HCT116 (cell line): ENCODE data around the gene CDCA4. TPM values are rescaled to one million over a fixed set of nuclear protein-coding genes. Genes with fewer than 3 reads are reported as not detected.

Experiments used
- ATAC-seq: fragments of 200-7000 bp; cut with Tn5 transposase; 2 replicates; pipeline ENCODE4 v1.9.1; 2020; ENCODE audit warnings: mild to moderate bottlenecking, moderate library complexity
- BruUV-seq: library from RNA; stranded (reverse); fragments of 400-500 nt; replicated peaks from 2 replicates; lab custom pipeline; 2021; lab: Mats Ljungman, UMichigan
- CTCF ChIA-PET: fragments of 300-600 bp; sonication (Branson Sonifier 250); formaldehyde crosslinking; loops from one replicate; lab custom pipeline; 2021; ENCODE audit warnings: antibody characterized with exemption; lab: Charles Lee
- POLR2A ChIA-PET: fragments of 300-600, 350-600 bp; sonication (Branson Sonifier 250); formaldehyde crosslinking; loops from one replicate; lab custom pipeline; 2021; ENCODE audit warnings: antibody characterized with exemption; lab: Charles Lee
- RAD21 ChIA-PET, 2 experiments: fragments of 300-600 bp; sonication (Branson Sonifier 250); formaldehyde crosslinking; loops; one replicate each; lab custom pipeline; 2023; ENCODE audit warnings: low total read pairs in 2 of 2; ENCODE audit not compliant: uncharacterized antibody in 2 of 2, unreplicated experiment in 2 of 2, low non-redundant PET in 1 of 2; lab: Charles Lee
- DNase-seq: peaks from one replicate; pipeline ENCODE4 v3.0.0-alpha.2; 2010; ENCODE audit warnings: low read depth, low spot score
- H2AFZ ChIP-seq: fragments of 200-600 bp; shearing (Covaris generic), sonication (generic); 2 replicates; pipeline ENCODE4 v1.6.1; 2017; ENCODE audit warnings: low read depth, mixed run types, mixed read lengths, antibody characterized with exemption, low read length; ENCODE audit not compliant: poor library complexity, severe bottlenecking
- H3K27ac ChIP-seq: 2 replicates; pipeline ENCODE4 v1.5.1; 2012; ENCODE audit warnings: low read depth, low read length
- H3K27me3 ChIP-seq: fragments of 200-600 bp; sonication (generic); 2 replicates; pipeline ENCODE4 v1.6.1; 2016; ENCODE audit warnings: mixed run types, low read length, mixed read lengths; ENCODE audit not compliant: insufficient read depth
- H3K36me3 ChIP-seq, 2 experiments: fragments of 200-500 bp in 1 of 2; fragments of 200-600 bp in 1 of 2; sonication (Bioruptor generic) in 1 of 2; sonication (generic) in 1 of 2; 2 replicates each; pipeline versions ENCODE4 v1.5.1 to v1.6.1; 2014 to 2016; ENCODE audit warnings: low read length in 2 of 2, inconsistent platforms in 1 of 2, mixed read lengths in 1 of 2, mixed run types in 1 of 2; ENCODE audit not compliant: insufficient read depth in 2 of 2, control insufficient read depth in 1 of 2
- H3K4me1 ChIP-seq, 2 experiments: fragments of 200-600 bp in 1 of 2; sonication (generic) in 1 of 2; 2 replicates each; pipeline versions ENCODE4 v1.5.1 to v1.6.1; 2012 to 2017; ENCODE audit warnings: low read length in 2 of 2, inconsistent platforms in 1 of 2, mild to moderate bottlenecking in 1 of 2, mixed read lengths in 1 of 2, mixed run types in 1 of 2, moderate library complexity in 1 of 2; ENCODE audit not compliant: insufficient read depth in 2 of 2, control insufficient read depth in 1 of 2
- H3K4me2 ChIP-seq: fragments of 200-600 bp; sonication (generic); 2 replicates; pipeline ENCODE4 v1.6.1; 2017; ENCODE audit warnings: mixed run types, low read length, mixed read lengths
- H3K4me3 ChIP-seq, 2 experiments: fragments of 200-600 bp in 1 of 2; sonication (generic) in 1 of 2; replicated peaks in 1 of 2; 2 replicates each; pipeline ENCODE4 v1.5.1; 2011 to 2016; ENCODE audit warnings: low read length in 2 of 2, control low read depth in 1 of 2, low read depth in 1 of 2, mild to moderate bottlenecking in 1 of 2, mixed read lengths in 1 of 2, mixed run types in 1 of 2
- H3K79me2 ChIP-seq: fragments of 200-600 bp; sonication (generic); 2 replicates; pipeline ENCODE4 v1.6.1; 2017; ENCODE audit warnings: mild to moderate bottlenecking, mixed run types, low read length, moderate library complexity, mixed read lengths; ENCODE audit not compliant: insufficient read depth
- H3K9ac ChIP-seq: fragments of 200-600 bp; sonication (generic); 2 replicates; pipeline ENCODE4 v1.6.1; 2016; ENCODE audit warnings: low read length, mixed read lengths
- H3K9me2 ChIP-seq: fragments of 200-600 bp; sonication (generic), shearing (Covaris generic); 2 replicates; pipeline ENCODE4 v1.6.1; 2017; ENCODE audit warnings: mixed run types, mild to moderate bottlenecking, moderate library complexity; ENCODE audit not compliant: insufficient read depth
- H3K9me3 ChIP-seq, 2 experiments: fragments of 200-500 bp in 1 of 2; fragments of 200-600 bp in 1 of 2; sonication (Bioruptor generic) in 1 of 2; sonication (generic) in 1 of 2; 2 replicates each; pipeline ENCODE4 v1.6.1; 2014 to 2017; ENCODE audit warnings: low read length in 2 of 2, mixed read lengths in 2 of 2, inconsistent platforms in 1 of 2, low read depth in 1 of 2, mild to moderate bottlenecking in 1 of 2, mixed run types in 1 of 2, moderate library complexity in 1 of 2; ENCODE audit not compliant: control insufficient read depth in 1 of 2, insufficient read depth in 1 of 2
- H4K20me1 ChIP-seq: fragments of 200-600 bp; sonication (generic), shearing (Covaris generic); 2 replicates; pipeline ENCODE4 v1.6.1; 2017; ENCODE audit warnings: mixed run types, mild to moderate bottlenecking, moderate library complexity; ENCODE audit not compliant: insufficient read depth
- CBX3 ChIP-seq: IDR thresholded peaks from 2 replicates; pipeline ENCODE4 v1.6.1; 2012; ENCODE audit warnings: low read depth
- CEBPB ChIP-seq: IDR thresholded peaks from 2 replicates; pipeline ENCODE4 v1.6.1; 2012; ENCODE audit warnings: low read depth
- EGR1 ChIP-seq: IDR thresholded peaks from 2 replicates; pipeline ENCODE4 v1.6.1; 2012; ENCODE audit warnings: low read depth
- ELF1 ChIP-seq: IDR thresholded peaks from 2 replicates; pipeline ENCODE4 v1.6.1; 2012; ENCODE audit warnings: low read depth, borderline replicate concordance
- EZH2 ChIP-seq: fragments of 200-600 bp; sonication (generic); IDR thresholded peaks from 2 replicates; pipeline ENCODE4 v1.6.1; 2017; ENCODE audit warnings: antibody characterized with exemption, mixed run types
- EZH2phosphoT487 ChIP-seq: fragments of 200-600 bp; IDR thresholded peaks from 2 replicates; pipeline ENCODE4 v1.6.1; 2018; ENCODE audit warnings: antibody characterized with exemption, borderline replicate concordance
- FOSL1 ChIP-seq: IDR thresholded peaks from 2 replicates; pipeline ENCODE4 v1.6.1; 2012; ENCODE audit warnings: low read depth
- JUND ChIP-seq: IDR thresholded peaks from 2 replicates; pipeline ENCODE4 v1.6.1; 2012
- POLR2A ChIP-seq: IDR thresholded peaks from 2 replicates; pipeline ENCODE4 v1.7.0; 2011; ENCODE audit warnings: borderline replicate concordance; ENCODE audit not compliant: insufficient read depth, insufficient read length; ENCODE audit errors: extremely low read depth
- POLR2AphosphoS5 ChIP-seq: IDR thresholded peaks from 2 replicates; pipeline ENCODE4 v1.6.1; 2011; ENCODE audit warnings: mild to moderate bottlenecking, low read depth, low read length, moderate library complexity
- RAD21 ChIP-seq: IDR thresholded peaks from 2 replicates; pipeline ENCODE4 v1.6.1; 2012; ENCODE audit warnings: low read depth, mild to moderate bottlenecking
- SP1 ChIP-seq: IDR thresholded peaks from 2 replicates; pipeline ENCODE4 v1.6.1; 2012; ENCODE audit warnings: low read depth
- SRF ChIP-seq: IDR thresholded peaks from 2 replicates; pipeline ENCODE4 v1.6.1; 2012; ENCODE audit warnings: low read depth
- YY1 ChIP-seq: IDR thresholded peaks from 2 replicates; pipeline ENCODE4 v1.6.1; 2011; ENCODE audit warnings: low read length, low read depth, moderate library complexity, mild to moderate bottlenecking; ENCODE audit not compliant: insufficient replicate concordance; ENCODE audit errors: extremely low read depth
- ZFX ChIP-seq: fragments of 450-650 bp; IDR thresholded peaks from 2 replicates; pipeline ENCODE4 v1.6.1; 2017
- ZNF274 ChIP-seq: fragments of 200-500 bp; sonication (Bioruptor generic); IDR thresholded peaks from 2 replicates; pipeline ENCODE4 v1.6.1; 2014; ENCODE audit warnings: mild to moderate bottlenecking, low read depth, low read length, inconsistent platforms
- intact Hi-C: fragments of 100-400 bp; cut with micrococcal nuclease; formaldehyde crosslinking; loops from 2 replicates; pipeline ENCODE4 v1.10.0; 2022
- total RNA-seq: library from RNA; stranded (reverse); gene quantifications from one replicate; pipeline ENCODE4 v1.2.1, GENCODE V29; 2021; ENCODE audit not compliant: unreplicated experiment
- TF ChIP-seq, protein P1 (sequence below), 3 experiments: fragments of 200-600 bp in 1 of 3; sonication (generic) in 1 of 3; IDR thresholded peaks in 2 of 3; conservative IDR thresholded peaks in 1 of 3; 2 replicates each; pipeline ENCODE4 v1.5.1; 2012 to 2017; ENCODE audit warnings: low read depth in 2 of 3, low read length in 2 of 3, antibody characterized with exemption in 1 of 3, borderline replicate concordance in 1 of 3, control low read depth in 1 of 3, mild to moderate bottlenecking in 1 of 3, mixed read lengths in 1 of 3, mixed run types in 1 of 3, moderate library complexity in 1 of 3; ENCODE audit not compliant: insufficient read depth in 1 of 3
- TF ChIP-seq, protein P2 (sequence below): IDR thresholded peaks from 2 replicates; pipeline ENCODE4 v1.6.1; 2012
- TF ChIP-seq, protein P3 (sequence below): IDR thresholded peaks from 2 replicates; pipeline ENCODE4 v1.6.1; 2012
- TF ChIP-seq, protein P4 (sequence below): IDR thresholded peaks from 2 replicates; pipeline ENCODE4 v1.6.1; 2012; ENCODE audit warnings: low read depth

The CDCA4 gene
- total RNA-seq, 1 experiment from 2014 or later, result 62.4 TPM

DNA sequence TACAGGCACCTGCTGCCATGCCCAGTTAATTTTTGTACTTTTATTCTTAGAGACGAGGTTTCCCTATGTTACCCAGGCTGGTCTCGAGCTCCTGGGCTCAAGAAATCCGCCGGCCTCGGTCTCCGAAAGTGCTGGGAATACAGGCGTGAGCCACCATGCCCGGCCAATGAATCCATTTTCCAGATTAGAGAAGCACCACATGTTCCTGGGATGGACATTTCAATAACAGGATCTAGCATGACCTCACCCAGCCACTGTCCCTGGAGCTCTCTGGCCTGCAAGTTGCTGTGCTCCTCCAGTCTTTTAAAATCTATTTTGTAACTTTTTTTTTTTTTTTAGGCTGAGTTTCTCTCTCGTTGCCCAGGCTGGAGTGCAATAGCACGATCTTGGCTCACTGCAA lies 42.2 kb upstream of the CDCA4 start:
- H3K27me3 ChIP-seq, result no peaks in the 10 kb centered on the region
- TF ChIP-seq, protein P1, sequence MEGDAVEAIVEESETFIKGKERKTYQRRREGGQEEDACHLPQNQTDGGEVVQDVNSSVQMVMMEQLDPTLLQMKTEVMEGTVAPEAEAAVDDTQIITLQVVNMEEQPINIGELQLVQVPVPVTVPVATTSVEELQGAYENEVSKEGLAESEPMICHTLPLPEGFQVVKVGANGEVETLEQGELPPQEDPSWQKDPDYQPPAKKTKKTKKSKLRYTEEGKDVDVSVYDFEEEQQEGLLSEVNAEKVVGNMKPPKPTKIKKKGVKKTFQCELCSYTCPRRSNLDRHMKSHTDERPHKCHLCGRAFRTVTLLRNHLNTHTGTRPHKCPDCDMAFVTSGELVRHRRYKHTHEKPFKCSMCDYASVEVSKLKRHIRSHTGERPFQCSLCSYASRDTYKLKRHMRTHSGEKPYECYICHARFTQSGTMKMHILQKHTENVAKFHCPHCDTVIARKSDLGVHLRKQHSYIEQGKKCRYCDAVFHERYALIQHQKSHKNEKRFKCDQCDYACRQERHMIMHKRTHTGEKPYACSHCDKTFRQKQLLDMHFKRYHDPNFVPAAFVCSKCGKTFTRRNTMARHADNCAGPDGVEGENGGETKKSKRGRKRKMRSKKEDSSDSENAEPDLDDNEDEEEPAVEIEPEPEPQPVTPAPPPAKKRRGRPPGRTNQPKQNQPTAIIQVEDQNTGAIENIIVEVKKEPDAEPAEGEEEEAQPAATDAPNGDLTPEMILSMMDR (IDR thresholded peaks at IDR 0.05 in 2 of 3, conservative IDR thresholded peaks at IDR 0.05 in 1 of 3; ENCODE audit: borderline replicate concordance in 1 of 3, insufficient read depth in 1 of 3, low read depth in 2 of 3, low read length in 2 of 3), result no peak
- no peak for TF ChIP-seq JUND
- TF ChIP-seq SP1, result no peak
- TF ChIP-seq EZH2phosphoT487, result no peak
- no peak for TF ChIP-seq ZNF274
- TF ChIP-seq ELF1, result no peak
- no peak for TF ChIP-seq FOSL1
- TF ChIP-seq, protein P2, sequence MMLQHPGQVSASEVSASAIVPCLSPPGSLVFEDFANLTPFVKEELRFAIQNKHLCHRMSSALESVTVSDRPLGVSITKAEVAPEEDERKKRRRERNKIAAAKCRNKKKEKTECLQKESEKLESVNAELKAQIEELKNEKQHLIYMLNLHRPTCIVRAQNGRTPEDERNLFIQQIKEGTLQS, result no peak
- TF ChIP-seq ZFX, result no peak
- no peak for TF ChIP-seq POLR2A
- TF ChIP-seq SRF, result no peak
- TF ChIP-seq, protein P3, sequence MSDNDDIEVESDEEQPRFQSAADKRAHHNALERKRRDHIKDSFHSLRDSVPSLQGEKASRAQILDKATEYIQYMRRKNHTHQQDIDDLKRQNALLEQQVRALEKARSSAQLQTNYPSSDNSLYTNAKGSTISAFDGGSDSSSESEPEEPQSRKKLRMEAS, result no peak
- TF ChIP-seq YY1, result no peak
- no peak for TF ChIP-seq CEBPB
- no peak for TF ChIP-seq RAD21
- TF ChIP-seq, protein P4, sequence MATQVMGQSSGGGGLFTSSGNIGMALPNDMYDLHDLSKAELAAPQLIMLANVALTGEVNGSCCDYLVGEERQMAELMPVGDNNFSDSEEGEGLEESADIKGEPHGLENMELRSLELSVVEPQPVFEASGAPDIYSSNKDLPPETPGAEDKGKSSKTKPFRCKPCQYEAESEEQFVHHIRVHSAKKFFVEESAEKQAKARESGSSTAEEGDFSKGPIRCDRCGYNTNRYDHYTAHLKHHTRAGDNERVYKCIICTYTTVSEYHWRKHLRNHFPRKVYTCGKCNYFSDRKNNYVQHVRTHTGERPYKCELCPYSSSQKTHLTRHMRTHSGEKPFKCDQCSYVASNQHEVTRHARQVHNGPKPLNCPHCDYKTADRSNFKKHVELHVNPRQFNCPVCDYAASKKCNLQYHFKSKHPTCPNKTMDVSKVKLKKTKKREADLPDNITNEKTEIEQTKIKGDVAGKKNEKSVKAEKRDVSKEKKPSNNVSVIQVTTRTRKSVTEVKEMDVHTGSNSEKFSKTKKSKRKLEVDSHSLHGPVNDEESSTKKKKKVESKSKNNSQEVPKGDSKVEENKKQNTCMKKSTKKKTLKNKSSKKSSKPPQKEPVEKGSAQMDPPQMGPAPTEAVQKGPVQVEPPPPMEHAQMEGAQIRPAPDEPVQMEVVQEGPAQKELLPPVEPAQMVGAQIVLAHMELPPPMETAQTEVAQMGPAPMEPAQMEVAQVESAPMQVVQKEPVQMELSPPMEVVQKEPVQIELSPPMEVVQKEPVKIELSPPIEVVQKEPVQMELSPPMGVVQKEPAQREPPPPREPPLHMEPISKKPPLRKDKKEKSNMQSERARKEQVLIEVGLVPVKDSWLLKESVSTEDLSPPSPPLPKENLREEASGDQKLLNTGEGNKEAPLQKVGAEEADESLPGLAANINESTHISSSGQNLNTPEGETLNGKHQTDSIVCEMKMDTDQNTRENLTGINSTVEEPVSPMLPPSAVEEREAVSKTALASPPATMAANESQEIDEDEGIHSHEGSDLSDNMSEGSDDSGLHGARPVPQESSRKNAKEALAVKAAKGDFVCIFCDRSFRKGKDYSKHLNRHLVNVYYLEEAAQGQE, result no peak
- TF ChIP-seq CBX3, result no peak
- no peak for TF ChIP-seq EGR1
- TF ChIP-seq EZH2, result no peak
- no peak for TF ChIP-seq POLR2AphosphoS5
- H3K27ac ChIP-seq, result no peak overlapping the region
- no peaks in the 10 kb centered on the region for H3K9me2 ChIP-seq
- H3K9me3 ChIP-seq, result no peaks in the 10 kb centered on the region
- no peaks in the 10 kb centered on the region for H4K20me1 ChIP-seq
- ChIA-PET CTCF (interaction anchor here (1.5 kb wide), 1 partner anchor 17 kb away, joined by 3 read pairs; no protein-coding TSS in a partner anchor), RAD21 (no interaction called here), POLR2A (no interaction called here)
- H3K79me2 ChIP-seq, result no peaks in the 10 kb centered on the region
- no peak for ATAC-seq
- no peak overlapping the region for H3K4me3 ChIP-seq
- H2AFZ ChIP-seq, result no peak overlapping the region
- DNase-seq, result no peak
- BruUV-seq, result no TSS peak
- no peak overlapping the region for H3K4me2 ChIP-seq
- intact Hi-C loops, result no loop called here
- H3K4me1 ChIP-seq, result peaks cover 0 to 27% of the 10 kb centered on the region in 2 experiments; a peak in 3 of 4 replicates
- H3K9ac ChIP-seq, result no peak overlapping the region
- H3K36me3 ChIP-seq, result no peaks in the 10 kb centered on the region
